Heart left ventricle (tissue), 16 donors: Measurements from ENCODE around the gene DENND2C. TPM values are rescaled to one million over a fixed set of nuclear protein-coding genes. Genes with fewer than 3 reads are reported as not detected.

ENCODE experiments used
- ATAC-seq, 4 donors: fragments of 200-7000 bp; cut with Tn5 transposase; one replicate each; pipeline ENCODE4 v1.9.1; 2020 to 2022; ENCODE audit warnings: moderate library complexity in 4 of 4, mild to moderate bottlenecking in 3 of 4, moderate number of reproducible peaks in 1 of 4
- DNase-seq, 5 donors: peaks; one replicate each; pipeline ENCODE4 v3.0.0-alpha.2; 2020
- H3K27ac ChIP-seq, 12 donors: fragments of 200-600 bp; sonication (generic) in 4 of 12; one replicate each; pipeline versions ENCODE4 v1.5.0 to v1.8.0; 2016 to 2022; ENCODE audit warnings: mild to moderate bottlenecking in 2 of 12
- H3K27me3 ChIP-seq, 9 donors: fragments of 200-600 bp; sonication (generic) in 2 of 9; one replicate each; pipeline versions ENCODE4 v1.5.1 to v1.8.0; 2016 to 2022; ENCODE audit warnings: mild to moderate bottlenecking in 3 of 9
- H3K36me3 ChIP-seq, 9 donors: fragments of 200-600 bp; sonication (generic) in 2 of 9; one replicate each; pipeline versions ENCODE4 v1.5.0 to v1.8.0; 2018 to 2022; ENCODE audit warnings: mild to moderate bottlenecking in 2 of 9
- H3K4me1 ChIP-seq, 12 donors: fragments of 200-600 bp; sonication (generic) in 4 of 12; one replicate each; pipeline versions ENCODE4 v1.5.0 to v1.8.0; 2016 to 2022; ENCODE audit warnings: mild to moderate bottlenecking in 3 of 12
- H3K4me3 ChIP-seq, 12 donors: fragments of 200-600 bp; sonication (generic) in 4 of 12; one replicate each; pipeline versions ENCODE4 v1.5.0 to v1.8.0; 2017 to 2022; ENCODE audit warnings: mild to moderate bottlenecking in 9 of 12, moderate library complexity in 4 of 12
- H3K9me3 ChIP-seq, 12 donors: fragments of 200-600 bp; sonication (generic) in 4 of 12; one replicate each; pipeline versions ENCODE4 v1.5.0 to v1.8.0; 2016 to 2022; ENCODE audit warnings: mild to moderate bottlenecking in 1 of 12
- CTCF ChIP-seq, 12 donors: fragments of 200-600 bp; sonication (generic) in 4 of 12; IDR thresholded peaks; one replicate each; pipeline versions ENCODE4 v1.5.0 to v1.8.0; 2018 to 2022; ENCODE audit warnings: antibody characterized with exemption in 12 of 12, mild to moderate bottlenecking in 5 of 12
- POLR2A ChIP-seq, 2 donors: fragments of 450-650 bp; IDR thresholded peaks; one replicate each; pipeline ENCODE4 v1.6.1; 2017; ENCODE audit warnings: antibody characterized with exemption in 2 of 2, mild to moderate bottlenecking in 2 of 2, moderate library complexity in 2 of 2
- WGBS, 4 donors: extraction: QIAGEN DNeasy Blood & Tissue Kit in 2 of 4; methylation state at CpG; one replicate each; pipeline versions ENCODE4 v1.1.5 to v1.1.7; 2013 to 2018; 5-methylcytosine and 5-hydroxymethylcytosine counted together
- intact Hi-C, 10 donors: fragments of 100-400 bp; cut with DNase I; formaldehyde crosslinking; loops; one replicate each; pipeline versions ENCODE4 v1.11.1 to v1.14.2; 2022
- polyA plus RNA-seq, 2 donors: library from polyadenylated mRNA; stranded (reverse); fragments of 200-250 nt; gene quantifications; one replicate each; pipeline ENCODE4 v1.2.3, GENCODE V29; 2013
- total RNA-seq, 9 donors: library from RNA; depleted of rRNA in 2 of 9; stranded (reverse); fragments of >200 nt in 2 of 9; fragmentation: NEBNext Ultra II Directional in 3 of 9; extraction: Animal tissue kit (Norgen Biotek cat#: 25700) in 3 of 9; gene quantifications; one replicate each; pipeline versions ENCODE4 v1.1.0 to v1.2.4, GENCODE V29; 2016 to 2023
- donor health status: ischemic (EF 13 %, LVEDD 7.1; RV severe dilation, severe dysfunction).
- donor health status: healthy with polysubstance abuse.
- donor health status: DM: no; HTN: yes; CAD: no.
- donor health status: DM: no; HTN: no; CAD: no.
- donor health status: ischemic (EF 25% LVEDD 6.9; RV normal size, moderate dysfunction).
- donor health status: ischemic (EF 25% LVEDD 5.7; RV mildly dilated, moderate dysfunction).
- donor health status: healthy.
- donor health status: DM: yes; HTN: yes; CAD: no.
- donor health status: ischemic (EF 35%, LVEDD 5.7; RV mildly dilated, moderate dysfunction).
- donor health status: nonischemic (EF 11% LVEDD 7.7; RV severe dilation, severe dysfunction).
- donor health status: DM: yes; HTN: yes; CAD: no.
- donor health status: PGD.
- donor health status: ischemic (EF 29% LVEDD 5.4; RV normal size, mild dysfunction).
- donor health status: nonischemic (EF 23%, LVEDD 6.1; RV moderate dilation, normal function).

Gene DENND2C
- total and polyA plus RNA-seq, 11 donors = 1.6 to 4.1 (median 3.1) TPM

- no peak for ATAC-seq
- intact Hi-C loops = no loop called here
- no peak overlapping the region for H3K27ac ChIP-seq
- H3K27me3 ChIP-seq = no peaks in the 10 kb centered on the region
- H3K9me3 ChIP-seq = no peaks in the 10 kb centered on the region
- no peak for TF ChIP-seq POLR2A (IDR thresholded peaks at IDR 0.05)
- TF ChIP-seq CTCF (IDR thresholded peaks at IDR 0.05) = no peak
- no peaks in the 10 kb centered on the region for H3K36me3 ChIP-seq
- no peak overlapping the region for H3K4me3 ChIP-seq
- DNase-seq = no peak
- WGBS, 4 donors = 54 to 58% (median 55%) methylated on average over 3 of the region's 3 CpGs
- no peaks in the 10 kb centered on the region for H3K4me1 ChIP-seq
These were observed 129.6 kb downstream of the DENND2C start for GRCh38 chr1:114540272-114540671.

GRCh38 chr1:114536043-114536442, 133.8 kb downstream of the DENND2C start:
- TF ChIP-seq POLR2A (IDR thresholded peaks at IDR 0.05) (no peak), CTCF (IDR thresholded peaks at IDR 0.05) (no peak)
- DNase-seq (no peak), ATAC-seq (no peak)
- Histone ChIP-seq H3K4me1 (no peaks in the 10 kb centered on the region), H3K4me3 (no peak overlapping the region), H3K27me3 (no peaks in the 10 kb centered on the region), H3K36me3 (no peaks in the 10 kb centered on the region), H3K27ac (no peak overlapping the region), H3K9me3 (no peaks in the 10 kb centered on the region)
- intact Hi-C loops = no loop called here
- 87 to 89% (median 88%) methylated on average over 7 of the region's 7 CpGs for whole genome bisulfite sequencing, 4 donors

- H3K27me3 ChIP-seq = no peaks in the 10 kb centered on the region
- intact Hi-C loops = no loop called here
- H3K4me1 ChIP-seq = no peaks in the 10 kb centered on the region
- TF ChIP-seq CTCF (IDR thresholded peaks at IDR 0.05) = no peak
- no peak for TF ChIP-seq POLR2A (IDR thresholded peaks at IDR 0.05)
- no peaks in the 10 kb centered on the region for H3K9me3 ChIP-seq
- WGBS, 4 donors = 55 to 68% (median 60%) methylated on average over 1 of the region's 1 CpG
- H3K4me3 ChIP-seq = no peak overlapping the region
- no peak for DNase-seq
- H3K27ac ChIP-seq = no peak overlapping the region
- no peak for ATAC-seq
- no peaks in the 10 kb centered on the region for H3K36me3 ChIP-seq
These were observed 134.4 kb downstream of the DENND2C start for GRCh38 chr1:114535401-114535800.

Other genes starting within 250 kb of the DENND2C start
- 10 to 100 TPM; 12.1 to 30.8 (median 21.4) TPM for gene TRIM33, start 158.8 kb downstream of the DENND2C start, total RNA-seq
- gene TRIM33, start 158.8 kb downstream of the DENND2C start, polyA plus RNA-seq = 1 to 10 TPM; 6.1 to 6.2 TPM
- 10 to 100 TPM; 28.7 to 41.6 (median 34.4) TPM for gene BCAS2, start 88.4 kb downstream of the DENND2C start, total RNA-seq
- gene BCAS2, start 88.4 kb downstream of the DENND2C start, polyA plus RNA-seq = 10 to 100 TPM; 18.6 to 44.4 TPM
- gene AMPD1, start 25.5 kb upstream of the DENND2C start, total RNA-seq = not detected
- gene AMPD1, start 25.5 kb upstream of the DENND2C start, polyA plus RNA-seq = not detected
- gene NRAS, start 46.7 kb upstream of the DENND2C start, total RNA-seq = 10 to 100 TPM in 5 of 9 donors, 1 to 10 TPM in 4; 7.1 to 25.7 (median 10.2) TPM
- gene NRAS, start 46.7 kb upstream of the DENND2C start, polyA plus RNA-seq = 10 to 100 TPM in 1 of 2 donors, 1 to 10 TPM in 1; 4.2 to 19.1 TPM
- gene CSDE1, start 87.9 kb upstream of the DENND2C start, total RNA-seq = 1,000 to 10,000 TPM in 2 of 9 donors, 100 to 1,000 TPM in 7; 714 to 1,317 (median 905) TPM
- 100 to 1,000 TPM; 177 to 381 TPM for gene CSDE1, start 87.9 kb upstream of the DENND2C start, polyA plus RNA-seq
- gene SIKE1, start 110.6 kb upstream of the DENND2C start, total RNA-seq = 10 to 100 TPM; 22.1 to 41.7 (median 34.2) TPM
- gene SIKE1, start 110.6 kb upstream of the DENND2C start, polyA plus RNA-seq = 10 to 100 TPM; 20.4 to 29.0 TPM
- not detected for gene SYCP1, start 184.8 kb upstream of the DENND2C start, total RNA-seq
- not detected for gene SYCP1, start 184.8 kb upstream of the DENND2C start, polyA plus RNA-seq